Measurements from ENCODE around the gene TMEM183A. TPM values are rescaled to one million over a fixed set of nuclear protein-coding genes. Genes with fewer than 3 reads are reported as not detected.

TMEM183A gene
- polyA plus RNA-seq, 1 of the 3 experiments (the other 2 are of a cell fraction), result 47.9 TPM

- Histone ChIP-seq H3F3A (replicated peaks; ENCODE audit: insufficient read depth) (no peaks in the 10 kb centered on the region), H2AFZ (ENCODE audit: low read depth) (no peak overlapping the region), H3K4me2 (no peak overlapping the region), H4K20me1 (ENCODE audit: insufficient read depth) (0 out of 2 replicates have a peak, but pooled peaks cover 3% of the 10 kb centered on the region), H3K9me3 (no peaks in the 10 kb centered on the region), H3K4me1 (ENCODE audit: control insufficient read depth in 1 of 2, insufficient read depth in 2 of 2, low read depth in 1 of 2, low read length in 1 of 2) (peaks cover 19 to 41% of the 10 kb centered on the region in 2 experiments; a peak in 3 of 4 replicates), H3K79me2 (ENCODE audit: insufficient read depth) (no peaks in the 10 kb centered on the region), H3K4me3 (ENCODE audit: low read depth in 2 of 2, low read length in 1 of 2) (no peak overlapping the region), H3K36me3 (replicated peaks in 1 of 2; ENCODE audit: control insufficient read depth in 1 of 2, insufficient read depth in 2 of 2, low read length in 1 of 2) (no peaks in the 10 kb centered on the region), H3K27ac (ENCODE audit: low read depth in 2 of 2, low read length in 1 of 2) (no peak overlapping the region), H3K9ac (no peak overlapping the region), H3K9me2 (no peaks in the 10 kb centered on the region), H3K27me3 (ENCODE audit: insufficient read depth) (no peaks in the 10 kb centered on the region)
- no peak for TF ChIP-seq YY1 (IDR thresholded peaks at IDR 0.05; ENCODE audit: low read depth)
- no peak for TF ChIP-seq FOXM1 (IDR thresholded peaks at IDR 0.05; ENCODE audit: low read depth)
- TF ChIP-seq ZBTB33 (IDR thresholded peaks at IDR 0.05; ENCODE audit: borderline replicate concordance, low read depth), result no peak
- TF ChIP-seq MEF2A (IDR thresholded peaks at IDR 0.05; ENCODE audit: borderline replicate concordance, low read depth), result no peak
- TF ChIP-seq EP300 (IDR thresholded peaks at IDR 0.05; ENCODE audit: borderline replicate concordance in 1 of 2, low read depth in 1 of 2, low read length in 1 of 2), result no peak
- no peak for TF ChIP-seq POLR2AphosphoS5 (IDR thresholded peaks at IDR 0.05; ENCODE audit: low read depth, low read length)
- ChIA-PET POLR2A (no interaction called here), CTCF (interaction anchor here (2.0 to 16.3 kb wide), 4 partner anchors 10 to 235 kb away, joined by 5 to 454 read pairs (median 225); partner anchors contain the start of gene ADORA1)
- DNase-seq, result no peak
- 73% methylated on average over 2 of the region's 2 CpGs for WGBS (ENCODE audit: low lambda C conversion rate)
Measured at GRCh38 chr1:203033917-203034316, 26.7 kb downstream of the TMEM183A start.

GRCh38 chr1:203034422-203035110 lies 27.4 kb downstream of the TMEM183A start:
- peaks cover 20 to 36% of the 10 kb centered on the region in 2 experiments; a peak in 3 of 4 replicates for H3K4me1 ChIP-seq (ENCODE audit: control insufficient read depth in 1 of 2, insufficient read depth in 2 of 2, low read depth in 1 of 2, low read length in 1 of 2)
- POLR2A ChIA-PET, result no interaction called here

More at GRCh38 chr1:203034422-203035110, 27.4 kb downstream of the TMEM183A start:
- no peaks in the 10 kb centered on the region for H3K27me3 ChIP-seq (ENCODE audit: insufficient read depth)
- no peak overlapping the region for H3K9ac ChIP-seq
- CTCF ChIA-PET, result interaction anchor here (0.8 to 16.3 kb wide), 7 partner anchors 10 to 244 kb away, joined by 3 to 454 read pairs (median 5); partner anchors contain the start of gene ADORA1
- no peak overlapping the region for H3K27ac ChIP-seq (ENCODE audit: low read depth in 2 of 2, low read length in 1 of 2)
- H3K9me3 ChIP-seq, result no peaks in the 10 kb centered on the region
- no peaks in the 10 kb centered on the region for H3K36me3 ChIP-seq (replicated peaks in 1 of 2; ENCODE audit: control insufficient read depth in 1 of 2, insufficient read depth in 2 of 2, low read length in 1 of 2)
- H3K4me3 ChIP-seq (ENCODE audit: low read depth in 2 of 2, low read length in 1 of 2), result no peak overlapping the region
- H3K79me2 ChIP-seq (ENCODE audit: insufficient read depth), result no peaks in the 10 kb centered on the region
- H3F3A ChIP-seq (replicated peaks; ENCODE audit: insufficient read depth), result no peaks in the 10 kb centered on the region
- TF ChIP-seq MXI1 (IDR thresholded peaks at IDR 0.05; ENCODE audit: low read depth, low read length), result no peak
- TF ChIP-seq SMC3 (IDR thresholded peaks at IDR 0.05; ENCODE audit: low read depth, low read length), result no peak
- no peak for TF ChIP-seq TAF1 (IDR thresholded peaks at IDR 0.05; ENCODE audit: borderline replicate concordance, low read depth, low read length)
- no peak for TF ChIP-seq MAX (IDR thresholded peaks at IDR 0.05; ENCODE audit: low read depth)
- no peak for TF ChIP-seq JUND (IDR thresholded peaks at IDR 0.05)
- no peak for TF ChIP-seq RXRA (IDR thresholded peaks at IDR 0.05; ENCODE audit: borderline replicate concordance, low read depth)
- TF ChIP-seq EP300 (IDR thresholded peaks at IDR 0.05; ENCODE audit: borderline replicate concordance in 1 of 2, low read depth in 1 of 2, low read length in 1 of 2), result no peak
- TF ChIP-seq REST (IDR thresholded peaks at IDR 0.05; ENCODE audit: low read depth, low read length), result no peak
- no peak for TF ChIP-seq IRF3 (IDR thresholded peaks at IDR 0.05; ENCODE audit: low read depth, low read length)
- no peak for TF ChIP-seq EZH2phosphoT487 (IDR thresholded peaks at IDR 0.05; ENCODE audit: borderline replicate concordance, low read depth)
- 82% methylated on average over 10 of the region's 10 CpGs for WGBS (ENCODE audit: low lambda C conversion rate)
- H3K9me2 ChIP-seq, result no peaks in the 10 kb centered on the region
- 0 out of 2 replicates have a peak, but pooled peaks cover 3% of the 10 kb centered on the region for H4K20me1 ChIP-seq (ENCODE audit: insufficient read depth)
- DNase-seq, result no peak
- no peak overlapping the region for H3K4me2 ChIP-seq
- H2AFZ ChIP-seq (ENCODE audit: low read depth), result no peak overlapping the region

Data from SK-N-SH (cell line).